Kidney epithelial cell (primary cell): ENCODE results near the gene TMCC3. TPM values are rescaled to one million over a fixed set of nuclear protein-coding genes. Genes with fewer than 3 reads are reported as not detected.

Source experiments
- DNase-seq: peaks from one replicate; pipeline ENCODE4 v3.0.0-alpha.2; 2010; ENCODE audit warnings: low read depth
- H3K27me3 ChIP-seq: 2 replicates; pipeline ENCODE4 v1.6.0; 2011; ENCODE audit warnings: low read length; ENCODE audit not compliant: control insufficient read depth, insufficient read depth
- H3K36me3 ChIP-seq: 2 replicates; pipeline ENCODE4 v1.5.1; 2011; ENCODE audit warnings: low read length; ENCODE audit not compliant: control insufficient read depth, insufficient read depth
- H3K4me3 ChIP-seq: 2 replicates; pipeline ENCODE4 v1.5.1; 2011; ENCODE audit warnings: low read depth, mild to moderate bottlenecking, control low read depth, low read length
- total RNA-seq: library from RNA; depleted of rRNA; stranded (reverse); fragments of >200 nt; gene quantifications from 2 replicates; pipeline ENCODE4 v1.2.3, GENCODE V29; 2015
- TF ChIP-seq, protein P1 (sequence below): IDR thresholded peaks from 2 replicates; pipeline ENCODE4 v1.5.1; 2011; ENCODE audit warnings: mild to moderate bottlenecking, moderate library complexity, low read length, control low read depth, inconsistent platforms; ENCODE audit not compliant: insufficient read depth, poor library complexity, severe bottlenecking

TMCC3 gene
- total RNA-seq, 1 donor from 2014 or later = 22.8 TPM

- no peak overlapping the region for H3K4me3 ChIP-seq
- H3K36me3 ChIP-seq = no peaks in the 10 kb centered on the region
- DNase-seq = no peak
- no peaks in the 10 kb centered on the region for H3K27me3 ChIP-seq
- TF ChIP-seq, protein P1, sequence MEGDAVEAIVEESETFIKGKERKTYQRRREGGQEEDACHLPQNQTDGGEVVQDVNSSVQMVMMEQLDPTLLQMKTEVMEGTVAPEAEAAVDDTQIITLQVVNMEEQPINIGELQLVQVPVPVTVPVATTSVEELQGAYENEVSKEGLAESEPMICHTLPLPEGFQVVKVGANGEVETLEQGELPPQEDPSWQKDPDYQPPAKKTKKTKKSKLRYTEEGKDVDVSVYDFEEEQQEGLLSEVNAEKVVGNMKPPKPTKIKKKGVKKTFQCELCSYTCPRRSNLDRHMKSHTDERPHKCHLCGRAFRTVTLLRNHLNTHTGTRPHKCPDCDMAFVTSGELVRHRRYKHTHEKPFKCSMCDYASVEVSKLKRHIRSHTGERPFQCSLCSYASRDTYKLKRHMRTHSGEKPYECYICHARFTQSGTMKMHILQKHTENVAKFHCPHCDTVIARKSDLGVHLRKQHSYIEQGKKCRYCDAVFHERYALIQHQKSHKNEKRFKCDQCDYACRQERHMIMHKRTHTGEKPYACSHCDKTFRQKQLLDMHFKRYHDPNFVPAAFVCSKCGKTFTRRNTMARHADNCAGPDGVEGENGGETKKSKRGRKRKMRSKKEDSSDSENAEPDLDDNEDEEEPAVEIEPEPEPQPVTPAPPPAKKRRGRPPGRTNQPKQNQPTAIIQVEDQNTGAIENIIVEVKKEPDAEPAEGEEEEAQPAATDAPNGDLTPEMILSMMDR = no peak
Observed at GRCh38 chr12:94589591-94590001, 60.8 kb downstream of the TMCC3 start.

DNA sequence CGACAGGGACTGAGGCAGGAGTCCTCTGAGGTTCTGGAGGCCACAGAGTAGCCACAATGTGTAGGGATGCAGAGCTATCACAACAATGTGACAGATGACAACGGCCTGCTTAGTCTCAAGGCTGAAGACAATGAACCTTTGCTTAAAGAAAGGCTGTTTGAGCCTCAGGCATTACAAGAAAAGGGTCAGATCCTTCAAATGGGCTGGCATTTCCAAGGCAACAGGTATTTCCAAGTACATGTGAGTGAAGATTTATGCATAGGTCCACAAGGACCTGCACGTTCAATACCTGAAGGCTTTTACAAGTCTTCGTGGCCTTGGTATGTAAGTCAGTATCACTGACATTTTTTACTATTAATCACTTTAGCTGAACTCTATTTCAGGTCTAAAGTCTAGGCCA is 62.0 kb downstream of the TMCC3 start:
- Histone ChIP-seq H3K27me3 (no peaks in the 10 kb centered on the region), H3K36me3 (no peaks in the 10 kb centered on the region), H3K4me3 (no peak overlapping the region)
- TF ChIP-seq, protein P1 = no peak
- DNase-seq = no peak

- Histone ChIP-seq H3K36me3 (no peaks in the 10 kb centered on the region), H3K4me3 (no peak overlapping the region), H3K27me3 (no peaks in the 10 kb centered on the region)
- DNase-seq = no peak
- TF ChIP-seq, protein P1 = no peak
Observed at GRCh38 chr12:94587266-94588241, 62.8 kb downstream of the TMCC3 start.

- DNase-seq = no peak
Observed at GRCh38 chr12:94586589-94587259, 63.6 kb downstream of the TMCC3 start.

DNA sequence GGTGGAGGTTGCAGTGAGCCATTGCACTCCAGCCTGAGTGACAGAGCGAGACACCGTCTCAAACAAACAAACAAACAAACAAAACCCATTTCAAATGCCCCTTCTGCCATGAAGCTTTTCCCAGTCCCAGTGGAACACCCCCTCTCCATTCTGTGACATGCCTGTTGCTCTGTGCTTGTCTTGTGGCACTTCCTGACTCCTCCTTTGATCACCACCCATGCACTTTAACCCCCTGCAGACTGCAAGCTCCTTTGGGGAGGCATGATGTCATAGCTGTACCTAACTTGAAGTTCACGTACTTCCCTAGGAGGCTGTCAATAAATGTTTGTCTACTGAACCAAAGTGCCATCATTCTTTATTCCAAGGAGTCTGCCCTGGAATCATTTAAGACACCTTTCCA is 64.7 kb downstream of the TMCC3 start:
- no peaks in the 10 kb centered on the region for H3K36me3 ChIP-seq
- DNase-seq = no peak
- H3K27me3 ChIP-seq = no peaks in the 10 kb centered on the region
- TF ChIP-seq, protein P1 = no peak
- H3K4me3 ChIP-seq = no peak overlapping the region

More at GRCh38 chr12:94586589-94587259, 63.6 kb downstream of the TMCC3 start:
- H3K27me3 ChIP-seq = no peaks in the 10 kb centered on the region
- H3K36me3 ChIP-seq = no peaks in the 10 kb centered on the region
- H3K4me3 ChIP-seq = no peak overlapping the region
- TF ChIP-seq, protein P1 = no peak
